Upper lobe of left lung (tissue), 4 donors: Measurements from ENCODE around the gene CCT5.

Experiments used
- POLR2A ChIP-seq, 4 donors: fragments of 450-650 bp; IDR thresholded peaks; one replicate each; pipeline ENCODE4 v1.5.1; 2016 to 2017; ENCODE audit warnings: antibody characterized with exemption in 4 of 4, mild to moderate bottlenecking in 2 of 4
- POLR2AphosphoS5 ChIP-seq, 2 donors: sonication (generic); formaldehyde crosslinking; IDR thresholded peaks; one replicate each; pipeline ENCODE4 v1.5.1; 2017; ENCODE audit warnings: antibody characterized with exemption in 2 of 2
- TF ChIP-seq, protein P1 (sequence below), 6 experiments: fragments of 450-650 bp in 4 of 6; fragments of 200-600 bp in 2 of 6; sonication (generic) in 2 of 6; IDR thresholded peaks; one replicate each; pipeline ENCODE4 v1.5.1; 2016 to 2019; ENCODE audit warnings: antibody characterized with exemption in 6 of 6

DNA sequence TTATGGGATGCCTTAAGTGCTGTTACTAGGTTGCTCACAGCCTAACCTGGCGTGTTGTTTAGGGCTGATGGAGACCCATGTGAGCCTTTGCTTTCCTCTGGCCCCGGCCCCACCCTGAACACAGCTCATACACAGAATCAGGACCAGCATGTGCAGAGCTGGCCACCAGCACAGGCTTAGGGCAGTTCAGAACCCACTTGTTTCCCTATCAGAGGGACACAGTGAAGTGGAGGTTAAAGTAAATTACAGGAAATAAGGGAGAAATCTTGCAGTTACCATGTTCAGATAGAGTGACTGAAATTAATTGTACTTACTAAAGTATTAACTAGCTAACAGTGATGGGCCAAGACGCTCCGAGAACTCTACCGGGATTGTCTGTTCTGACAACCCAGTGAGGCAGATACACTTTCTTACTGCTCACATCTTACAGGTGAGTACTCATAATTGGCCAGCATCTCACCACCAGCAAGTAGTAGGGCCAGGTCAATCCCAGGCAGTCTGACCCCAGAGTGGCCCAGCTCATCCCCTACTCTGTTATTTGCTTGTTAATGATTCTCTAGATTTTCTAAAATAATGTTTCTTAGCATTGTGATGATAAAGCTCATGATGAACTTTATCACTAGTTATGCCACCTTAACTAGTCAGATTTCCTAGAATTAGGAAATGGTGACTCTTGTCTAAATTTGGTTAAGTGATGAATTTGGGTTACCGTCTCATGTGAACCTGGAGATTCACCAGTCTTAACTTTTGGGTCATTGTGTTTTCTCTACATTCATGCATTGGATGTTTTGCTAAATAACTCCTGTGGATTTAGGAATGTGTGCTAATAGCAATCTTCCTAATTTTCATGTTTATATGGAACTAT is 15.4 kb downstream of the CCT5 start:
- TF ChIP-seq, protein P1, sequence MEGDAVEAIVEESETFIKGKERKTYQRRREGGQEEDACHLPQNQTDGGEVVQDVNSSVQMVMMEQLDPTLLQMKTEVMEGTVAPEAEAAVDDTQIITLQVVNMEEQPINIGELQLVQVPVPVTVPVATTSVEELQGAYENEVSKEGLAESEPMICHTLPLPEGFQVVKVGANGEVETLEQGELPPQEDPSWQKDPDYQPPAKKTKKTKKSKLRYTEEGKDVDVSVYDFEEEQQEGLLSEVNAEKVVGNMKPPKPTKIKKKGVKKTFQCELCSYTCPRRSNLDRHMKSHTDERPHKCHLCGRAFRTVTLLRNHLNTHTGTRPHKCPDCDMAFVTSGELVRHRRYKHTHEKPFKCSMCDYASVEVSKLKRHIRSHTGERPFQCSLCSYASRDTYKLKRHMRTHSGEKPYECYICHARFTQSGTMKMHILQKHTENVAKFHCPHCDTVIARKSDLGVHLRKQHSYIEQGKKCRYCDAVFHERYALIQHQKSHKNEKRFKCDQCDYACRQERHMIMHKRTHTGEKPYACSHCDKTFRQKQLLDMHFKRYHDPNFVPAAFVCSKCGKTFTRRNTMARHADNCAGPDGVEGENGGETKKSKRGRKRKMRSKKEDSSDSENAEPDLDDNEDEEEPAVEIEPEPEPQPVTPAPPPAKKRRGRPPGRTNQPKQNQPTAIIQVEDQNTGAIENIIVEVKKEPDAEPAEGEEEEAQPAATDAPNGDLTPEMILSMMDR (IDR thresholded peaks at IDR 0.05) = no peak
- no peak for TF ChIP-seq POLR2AphosphoS5 (IDR thresholded peaks at IDR 0.05)
- no peak for TF ChIP-seq POLR2A (IDR thresholded peaks at IDR 0.05)
